SK-N-SH treated with all-trans-retinoic acid at 6 μM for 48 hours (cell line): ENCODE measurements around the gene LIN7A.

Experiments
- ARNTL ChIP-seq: fragments of 450-650 bp; formaldehyde crosslinking; IDR thresholded peaks from 2 replicates; pipeline ENCODE4 v1.5.0; 2020; ENCODE audit warnings: low read depth, mild to moderate bottlenecking, moderate library complexity, borderline replicate concordance
- BACH2 ChIP-seq: fragments of 250-450 bp; sonication (Bioruptor Pico); IDR thresholded peaks from 2 replicates; pipeline ENCODE4 v1.9.0; 2021; ENCODE audit warnings: mild to moderate bottlenecking, borderline replicate concordance
- GLIS3 ChIP-seq: fragments of 250-450 bp; sonication (Bioruptor Pico); IDR thresholded peaks from 2 replicates; pipeline ENCODE4 v1.5.0; 2020; ENCODE audit warnings: mild to moderate bottlenecking, moderate library complexity
- OSR1 ChIP-seq: fragments of 250-450 bp; sonication (Bioruptor Pico); IDR thresholded peaks from 2 replicates; pipeline ENCODE4 v1.8.0; 2022; ENCODE audit warnings: moderate library complexity, mild to moderate bottlenecking, inconsistent platforms
- PPARA ChIP-seq: fragments of 250-450 bp; sonication (Bioruptor Pico); IDR thresholded peaks from 2 replicates; pipeline ENCODE4 v1.5.0; 2020; ENCODE audit warnings: mild to moderate bottlenecking, borderline replicate concordance
- RARB ChIP-seq: fragments of 250-450 bp; sonication (Bioruptor Pico); IDR thresholded peaks from 2 replicates; pipeline ENCODE4 v1.8.0; 2021; ENCODE audit warnings: mild to moderate bottlenecking, moderate library complexity
- SNAI2 ChIP-seq: fragments of 250-450 bp; sonication (Bioruptor Pico); IDR thresholded peaks from 2 replicates; pipeline ENCODE4 v1.5.0; 2020; ENCODE audit warnings: mild to moderate bottlenecking, moderate library complexity
- TCF4 ChIP-seq: fragments of 250-450 bp; sonication (Bioruptor Pico); IDR thresholded peaks from 2 replicates; pipeline ENCODE4 v1.8.0; 2021; ENCODE audit warnings: mild to moderate bottlenecking, moderate library complexity, borderline replicate concordance
- ZFP30 ChIP-seq: fragments of 450-650 bp; formaldehyde crosslinking; IDR thresholded peaks from 2 replicates; pipeline ENCODE4 v1.5.0; 2022; ENCODE audit warnings: mild to moderate bottlenecking, moderate library complexity
- ZNF565 ChIP-seq: fragments of 450-650 bp; formaldehyde crosslinking; conservative IDR thresholded peaks from 2 replicates; pipeline ENCODE4 v1.5.0; 2020; ENCODE audit warnings: low read depth, mild to moderate bottlenecking, moderate library complexity
- ZNF8 ChIP-seq: fragments of 450-650 bp; formaldehyde crosslinking; IDR thresholded peaks from 2 replicates; pipeline ENCODE4 v1.5.0; 2020; ENCODE audit warnings: mild to moderate bottlenecking, moderate library complexity
- TF ChIP-seq, protein P1 (sequence below): fragments of 250-450 bp; sonication (Bioruptor Pico); IDR thresholded peaks from 2 replicates; pipeline ENCODE4 v1.8.0; 2021; ENCODE audit warnings: low read depth, mild to moderate bottlenecking, moderate library complexity, borderline replicate concordance
- TF ChIP-seq, protein P2 (sequence below): fragments of 250-450 bp; sonication (Bioruptor Pico); IDR thresholded peaks from 2 replicates; pipeline ENCODE4 v1.8.0; 2020; ENCODE audit warnings: mild to moderate bottlenecking, moderate library complexity, borderline replicate concordance
- TF ChIP-seq, protein P3 (sequence below): fragments of 250-450 bp; sonication (Bioruptor Pico); IDR thresholded peaks from 2 replicates; pipeline ENCODE4 v1.5.0; 2020; ENCODE audit warnings: mild to moderate bottlenecking, moderate library complexity

DNA sequence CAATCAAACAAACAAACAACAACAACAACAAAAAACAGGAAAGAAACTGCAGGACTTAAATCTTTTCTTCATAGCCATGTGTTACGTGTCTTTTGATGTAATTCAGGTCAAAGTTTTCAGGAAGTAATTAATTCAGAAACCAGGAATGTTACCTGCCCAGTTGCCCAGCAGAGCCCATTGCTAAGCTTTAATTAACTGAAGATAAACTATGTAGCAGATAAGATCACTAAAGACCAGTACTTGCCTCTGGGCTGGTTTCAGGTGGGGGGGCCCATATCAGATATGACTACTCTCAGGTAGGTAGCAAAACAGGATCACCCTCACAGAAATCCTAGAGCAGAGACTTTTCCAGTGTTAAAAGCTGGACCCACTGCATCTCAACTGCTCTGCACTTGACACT lies 69.2 kb downstream of the LIN7A start:
- TF ChIP-seq PPARA (CRISPR knock-in tag), result no peak
- TF ChIP-seq, protein P1, sequence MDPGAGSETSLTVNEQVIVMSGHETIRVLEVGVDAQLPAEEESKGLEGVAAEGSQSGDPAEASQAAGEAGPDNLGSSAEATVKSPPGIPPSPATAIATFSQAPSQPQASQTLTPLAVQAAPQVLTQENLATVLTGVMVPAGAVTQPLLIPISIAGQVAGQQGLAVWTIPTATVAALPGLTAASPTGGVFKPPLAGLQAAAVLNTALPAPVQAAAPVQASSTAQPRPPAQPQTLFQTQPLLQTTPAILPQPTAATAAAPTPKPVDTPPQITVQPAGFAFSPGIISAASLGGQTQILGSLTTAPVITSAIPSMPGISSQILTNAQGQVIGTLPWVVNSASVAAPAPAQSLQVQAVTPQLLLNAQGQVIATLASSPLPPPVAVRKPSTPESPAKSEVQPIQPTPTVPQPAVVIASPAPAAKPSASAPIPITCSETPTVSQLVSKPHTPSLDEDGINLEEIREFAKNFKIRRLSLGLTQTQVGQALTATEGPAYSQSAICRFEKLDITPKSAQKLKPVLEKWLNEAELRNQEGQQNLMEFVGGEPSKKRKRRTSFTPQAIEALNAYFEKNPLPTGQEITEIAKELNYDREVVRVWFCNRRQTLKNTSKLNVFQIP (CRISPR knock-in tag), result no peak
- no peak for TF ChIP-seq BACH2
- TF ChIP-seq ZNF8, result no peak
- TF ChIP-seq, protein P2, sequence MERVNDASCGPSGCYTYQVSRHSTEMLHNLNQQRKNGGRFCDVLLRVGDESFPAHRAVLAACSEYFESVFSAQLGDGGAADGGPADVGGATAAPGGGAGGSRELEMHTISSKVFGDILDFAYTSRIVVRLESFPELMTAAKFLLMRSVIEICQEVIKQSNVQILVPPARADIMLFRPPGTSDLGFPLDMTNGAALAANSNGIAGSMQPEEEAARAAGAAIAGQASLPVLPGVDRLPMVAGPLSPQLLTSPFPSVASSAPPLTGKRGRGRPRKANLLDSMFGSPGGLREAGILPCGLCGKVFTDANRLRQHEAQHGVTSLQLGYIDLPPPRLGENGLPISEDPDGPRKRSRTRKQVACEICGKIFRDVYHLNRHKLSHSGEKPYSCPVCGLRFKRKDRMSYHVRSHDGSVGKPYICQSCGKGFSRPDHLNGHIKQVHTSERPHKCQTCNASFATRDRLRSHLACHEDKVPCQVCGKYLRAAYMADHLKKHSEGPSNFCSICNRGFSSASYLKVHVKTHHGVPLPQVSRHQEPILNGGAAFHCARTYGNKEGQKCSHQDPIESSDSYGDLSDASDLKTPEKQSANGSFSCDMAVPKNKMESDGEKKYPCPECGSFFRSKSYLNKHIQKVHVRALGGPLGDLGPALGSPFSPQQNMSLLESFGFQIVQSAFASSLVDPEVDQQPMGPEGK (CRISPR knock-in tag), result no peak
- no peak for TF ChIP-seq ZNF565
- no peak for TF ChIP-seq RARB (CRISPR knock-in tag)
- TF ChIP-seq ZFP30 (CRISPR knock-in tag), result no peak
- no peak for TF ChIP-seq OSR1
- TF ChIP-seq, protein P3, sequence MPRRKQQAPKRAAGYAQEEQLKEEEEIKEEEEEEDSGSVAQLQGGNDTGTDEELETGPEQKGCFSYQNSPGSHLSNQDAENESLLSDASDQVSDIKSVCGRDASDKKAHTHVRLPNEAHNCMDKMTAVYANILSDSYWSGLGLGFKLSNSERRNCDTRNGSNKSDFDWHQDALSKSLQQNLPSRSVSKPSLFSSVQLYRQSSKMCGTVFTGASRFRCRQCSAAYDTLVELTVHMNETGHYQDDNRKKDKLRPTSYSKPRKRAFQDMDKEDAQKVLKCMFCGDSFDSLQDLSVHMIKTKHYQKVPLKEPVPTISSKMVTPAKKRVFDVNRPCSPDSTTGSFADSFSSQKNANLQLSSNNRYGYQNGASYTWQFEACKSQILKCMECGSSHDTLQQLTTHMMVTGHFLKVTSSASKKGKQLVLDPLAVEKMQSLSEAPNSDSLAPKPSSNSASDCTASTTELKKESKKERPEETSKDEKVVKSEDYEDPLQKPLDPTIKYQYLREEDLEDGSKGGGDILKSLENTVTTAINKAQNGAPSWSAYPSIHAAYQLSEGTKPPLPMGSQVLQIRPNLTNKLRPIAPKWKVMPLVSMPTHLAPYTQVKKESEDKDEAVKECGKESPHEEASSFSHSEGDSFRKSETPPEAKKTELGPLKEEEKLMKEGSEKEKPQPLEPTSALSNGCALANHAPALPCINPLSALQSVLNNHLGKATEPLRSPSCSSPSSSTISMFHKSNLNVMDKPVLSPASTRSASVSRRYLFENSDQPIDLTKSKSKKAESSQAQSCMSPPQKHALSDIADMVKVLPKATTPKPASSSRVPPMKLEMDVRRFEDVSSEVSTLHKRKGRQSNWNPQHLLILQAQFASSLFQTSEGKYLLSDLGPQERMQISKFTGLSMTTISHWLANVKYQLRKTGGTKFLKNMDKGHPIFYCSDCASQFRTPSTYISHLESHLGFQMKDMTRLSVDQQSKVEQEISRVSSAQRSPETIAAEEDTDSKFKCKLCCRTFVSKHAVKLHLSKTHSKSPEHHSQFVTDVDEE, result no peak
- TF ChIP-seq TCF4 (CRISPR knock-in tag), result no peak
- TF ChIP-seq ARNTL, result no peak
- no peak for TF ChIP-seq SNAI2 (CRISPR knock-in tag)
- TF ChIP-seq GLIS3, result no peak
